Measurements from ENCODE around the gene OLFML2B. TPM values are rescaled to one million over a fixed set of nuclear protein-coding genes. Genes with fewer than 3 reads are reported as not detected.
"Not testable (repeated sequence)": the region's sequence is repeated elsewhere in the genome, so short reads cannot be mapped to it uniquely, and the experiment has no call there.

The OLFML2B gene
- total RNA-seq, 1 experiment from 2014 or later, result 1.8 TPM

DNA sequence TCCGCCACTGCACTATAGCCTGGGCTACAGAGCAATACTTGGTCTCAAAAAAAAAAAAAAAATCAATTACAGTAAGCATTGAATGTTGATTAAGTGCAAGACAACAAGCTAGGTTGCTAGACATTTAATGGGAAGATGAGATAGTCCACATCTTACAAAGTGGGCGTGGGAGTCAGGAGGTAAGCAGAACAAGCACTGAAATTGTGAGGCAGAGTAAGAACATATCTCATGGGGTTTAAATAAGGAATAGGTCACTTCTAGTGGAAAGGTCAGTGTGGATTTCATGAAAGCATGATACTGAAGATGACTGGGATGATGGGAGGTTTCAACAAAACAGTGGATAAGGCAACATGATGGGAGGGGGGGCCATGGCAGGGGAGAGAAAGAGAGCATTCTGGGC lies 1.9 kb upstream of the OLFML2B start:
- DNase-seq (ENCODE audit: low read depth in 1 of 2, low spot score in 2 of 2), result no peak
- Histone ChIP-seq H3K27me3 (replicated peaks) (no peaks in the 10 kb centered on the region), H3K4me1 (replicated peaks) (peaks cover 10% of the 10 kb centered on the region), H3K36me3 (no peaks in the 10 kb centered on the region), H3K4me3 (no peak overlapping the region), H3K9me3 (replicated peaks) (no peaks in the 10 kb centered on the region), H3K27ac (no peak overlapping the region)

DNA sequence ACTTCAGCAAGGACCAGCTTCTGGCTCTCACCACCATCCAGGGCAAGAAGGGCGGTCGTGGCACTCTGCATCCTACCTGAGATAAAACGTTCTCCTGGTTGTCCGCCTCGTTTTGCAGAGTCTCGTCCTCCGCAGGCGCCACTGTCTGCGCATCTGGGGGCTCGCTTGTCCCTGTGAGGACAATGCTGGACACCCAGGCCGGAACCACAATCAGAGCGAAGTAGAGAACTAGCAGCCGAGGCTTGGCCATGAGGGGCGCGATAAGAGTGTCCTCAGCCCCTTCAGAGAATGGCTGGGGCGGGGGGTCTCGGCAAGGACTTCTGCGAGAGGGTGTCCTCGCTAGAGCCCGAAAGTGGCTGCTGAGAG lies 505 bp downstream of the OLFML2B start:
- Histone ChIP-seq H3K27me3 (replicated peaks) (no peaks in the 10 kb centered on the region), H3K9me3 (replicated peaks) (no peaks in the 10 kb centered on the region), H3K4me1 (replicated peaks) (peaks cover 19% of the 10 kb centered on the region), H3K4me3 (peak overlapping the region; percentile 60), H3K36me3 (no peaks in the 10 kb centered on the region), H3K27ac (no peak overlapping the region)
- DNase-seq (ENCODE audit: low read depth in 1 of 2, low spot score in 2 of 2), result no peak

DNA sequence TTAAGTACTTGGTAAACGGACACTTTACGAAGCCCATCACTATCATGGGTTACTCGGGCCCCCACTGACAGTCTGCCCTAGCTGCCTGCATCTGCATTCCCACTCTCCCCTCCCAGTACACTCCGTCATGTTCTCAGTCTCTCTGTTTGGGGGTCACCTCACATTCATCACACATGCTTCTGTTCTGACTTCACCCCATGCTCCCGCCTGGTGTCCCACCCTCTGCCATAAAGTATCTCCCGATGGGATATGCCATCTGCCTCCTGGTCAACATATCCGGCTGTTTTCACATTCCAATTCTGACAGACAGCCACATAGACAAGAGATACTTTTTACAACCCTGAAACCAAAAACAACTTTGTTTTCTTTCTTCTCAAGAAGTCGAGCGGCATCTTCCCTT lies 1.0 kb downstream of the OLFML2B start:
- H3K4me3 ChIP-seq, result no peak overlapping the region
- H3K36me3 ChIP-seq, result no peaks in the 10 kb centered on the region
- H3K4me1 ChIP-seq (replicated peaks), result peaks cover 19% of the 10 kb centered on the region
- H3K27me3 ChIP-seq (replicated peaks), result no peaks in the 10 kb centered on the region
- H3K9me3 ChIP-seq (replicated peaks), result no peaks in the 10 kb centered on the region
- H3K27ac ChIP-seq, result no peak overlapping the region
- DNase-seq (ENCODE audit: low read depth in 1 of 2, low spot score in 2 of 2), result no peak

DNA sequence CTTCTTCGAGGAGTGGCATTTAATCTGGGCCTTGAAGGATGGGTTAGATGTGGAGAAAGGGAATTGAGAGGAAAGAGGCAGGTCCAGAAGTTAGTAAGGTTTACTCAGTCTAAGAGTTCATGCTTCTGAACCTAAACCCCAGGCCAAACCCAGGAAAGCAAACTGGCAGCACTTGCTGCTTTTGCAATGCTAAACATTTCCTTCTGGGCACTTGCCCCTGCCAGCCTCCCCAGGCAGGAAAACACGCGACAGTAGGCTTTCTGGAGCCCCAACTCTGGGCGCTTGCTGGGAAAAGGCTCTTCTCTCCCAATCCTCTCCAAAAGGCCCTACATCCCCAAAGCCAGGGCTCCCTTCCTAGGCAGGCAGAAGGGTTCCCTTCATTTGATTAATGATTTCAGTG lies 2.5 kb downstream of the OLFML2B start:
- Histone ChIP-seq H3K4me3 (no peak overlapping the region), H3K27me3 (replicated peaks) (no peaks in the 10 kb centered on the region), H3K9me3 (replicated peaks) (no peaks in the 10 kb centered on the region), H3K36me3 (no peaks in the 10 kb centered on the region), H3K4me1 (replicated peaks) (peaks cover 19% of the 10 kb centered on the region), H3K27ac (no peak overlapping the region)
- no peak for DNase-seq (ENCODE audit: low read depth in 1 of 2, low spot score in 2 of 2)

DNA sequence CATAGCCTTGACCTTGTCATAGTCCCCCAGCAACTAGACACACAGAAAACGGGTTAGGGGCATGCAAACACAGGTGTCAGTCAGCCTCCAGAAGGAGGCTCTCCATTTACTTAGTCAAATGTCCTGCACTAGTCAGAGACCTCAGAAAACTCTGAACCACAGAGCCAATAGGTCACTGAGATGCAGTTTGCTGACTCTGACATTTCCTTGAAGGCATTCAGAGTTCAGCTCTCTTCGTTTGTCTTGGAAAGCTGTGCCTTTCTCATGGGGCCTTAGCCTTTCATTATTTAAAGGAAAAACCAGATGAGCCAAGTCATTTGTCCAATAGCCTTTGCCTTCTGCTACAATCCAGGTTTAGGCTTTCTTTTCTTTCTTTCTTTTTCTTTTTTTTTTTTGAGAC lies 3.5 kb downstream of the OLFML2B start:
- Histone ChIP-seq H3K27me3 (replicated peaks) (no peaks in the 10 kb centered on the region), H3K27ac (no peak overlapping the region), H3K4me3 (no peak overlapping the region), H3K4me1 (replicated peaks) (peaks cover 19% of the 10 kb centered on the region), H3K9me3 (replicated peaks) (no peaks in the 10 kb centered on the region), H3K36me3 (no peaks in the 10 kb centered on the region)
- DNase-seq (ENCODE audit: low read depth in 1 of 2, low spot score in 2 of 2), result no peak

DNA sequence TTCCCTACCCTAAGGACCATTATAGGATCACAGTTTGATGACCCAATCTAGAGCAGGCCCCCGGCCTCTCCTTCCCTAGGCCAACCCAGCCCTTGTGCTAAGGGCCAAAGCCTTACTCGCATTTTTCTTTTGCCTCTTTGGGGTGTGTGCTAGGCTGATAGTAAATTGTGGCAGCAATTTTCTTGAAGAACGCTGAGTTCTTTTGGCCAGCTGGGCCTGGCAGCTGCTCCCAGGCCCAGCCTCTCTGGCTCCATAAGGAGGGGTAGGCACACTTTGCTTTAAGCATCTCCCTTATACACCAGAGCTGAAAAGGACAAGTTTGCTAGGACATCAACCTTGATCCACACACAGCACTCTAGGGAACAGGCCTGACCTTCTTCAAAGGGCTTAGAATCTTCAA lies 4.2 kb downstream of the OLFML2B start:
- no peak for DNase-seq (ENCODE audit: low read depth in 1 of 2, low spot score in 2 of 2)
- no peaks in the 10 kb centered on the region for H3K9me3 ChIP-seq (replicated peaks)
- H3K4me1 ChIP-seq (replicated peaks), result peaks cover 17% of the 10 kb centered on the region
- H3K27me3 ChIP-seq (replicated peaks), result no peaks in the 10 kb centered on the region
- H3K4me3 ChIP-seq, result no peak overlapping the region
- no peaks in the 10 kb centered on the region for H3K36me3 ChIP-seq
- no peak overlapping the region for H3K27ac ChIP-seq

DNA sequence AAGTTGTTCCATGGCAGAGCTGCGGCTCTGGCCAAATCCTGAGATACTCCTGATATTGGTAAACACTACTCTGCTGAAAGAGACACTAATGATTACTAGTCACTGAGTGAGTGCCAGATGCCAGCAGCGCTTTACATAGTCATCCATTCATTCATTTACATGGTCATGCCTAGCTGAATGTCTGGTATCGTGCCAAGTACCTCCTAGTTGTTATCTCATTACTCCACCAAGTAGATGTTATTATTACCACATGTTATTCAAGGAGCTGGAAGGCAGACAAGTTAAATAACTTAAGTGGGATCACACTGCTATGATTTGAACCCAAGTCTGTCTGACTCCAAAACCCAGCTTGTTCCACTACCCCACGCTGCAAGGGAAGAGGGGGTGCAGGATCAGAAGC lies 4.7 kb downstream of the OLFML2B start:
- no peaks in the 10 kb centered on the region for H3K27me3 ChIP-seq (replicated peaks)
- H3K9me3 ChIP-seq (replicated peaks), result no peaks in the 10 kb centered on the region
- H3K4me1 ChIP-seq (replicated peaks), result peaks cover 16% of the 10 kb centered on the region
- no peak overlapping the region for H3K27ac ChIP-seq
- H3K36me3 ChIP-seq, result no peaks in the 10 kb centered on the region
- DNase-seq (ENCODE audit: low read depth in 1 of 2, low spot score in 2 of 2), result peak in 1 of 2 experiments; percentile 46
- H3K4me3 ChIP-seq, result no peak overlapping the region

DNA sequence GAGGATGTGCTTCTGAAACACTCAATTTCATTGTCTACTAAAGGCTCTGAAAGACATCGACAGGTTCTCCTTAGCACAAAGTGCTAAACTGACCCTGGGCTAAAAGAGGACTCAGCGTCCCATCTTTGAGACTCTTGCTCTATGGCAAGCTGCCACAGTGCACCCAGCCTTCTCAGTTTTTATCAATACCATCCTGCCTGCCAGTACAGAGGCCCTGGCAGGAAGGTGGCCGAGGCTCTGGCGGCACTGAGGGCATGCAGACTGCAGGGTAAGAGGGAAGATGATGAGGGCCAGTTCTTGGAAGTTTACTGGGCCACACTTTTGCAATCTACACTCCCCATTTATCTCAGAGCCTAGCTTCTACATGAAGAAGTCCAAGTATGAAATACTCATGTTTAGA lies 5.3 kb downstream of the OLFML2B start:
- H3K4me1 ChIP-seq (replicated peaks), result peaks cover 14% of the 10 kb centered on the region
- no peaks in the 10 kb centered on the region for H3K27me3 ChIP-seq (replicated peaks)
- no peak overlapping the region for H3K4me3 ChIP-seq
- H3K27ac ChIP-seq, result no peak overlapping the region
- H3K9me3 ChIP-seq (replicated peaks), result no peaks in the 10 kb centered on the region
- H3K36me3 ChIP-seq, result no peaks in the 10 kb centered on the region
- DNase-seq (ENCODE audit: low read depth in 1 of 2, low spot score in 2 of 2), result no peak

DNA sequence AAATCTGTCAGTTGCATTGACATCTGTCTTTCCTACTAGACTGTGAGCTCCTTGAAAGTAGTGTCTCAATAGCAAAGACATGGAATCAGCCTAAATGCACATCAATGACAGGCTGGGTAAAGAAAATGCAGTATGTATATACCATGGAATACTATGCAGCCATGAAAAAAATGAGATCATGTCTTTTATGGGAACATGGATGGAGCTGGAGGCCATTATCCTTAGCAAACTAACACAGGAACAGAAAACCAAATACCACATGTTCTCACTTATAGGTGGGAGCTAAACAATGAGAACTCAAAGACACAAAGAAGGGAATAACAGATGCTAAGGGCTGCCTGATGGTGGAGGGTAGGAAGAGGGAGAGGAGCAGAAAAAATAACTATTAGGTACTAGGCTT lies 5.9 kb downstream of the OLFML2B start:
- not testable (repeated sequence) for H3K4me1 ChIP-seq (replicated peaks); H3K36me3 ChIP-seq; DNase-seq (ENCODE audit: low read depth in 1 of 2, low spot score in 2 of 2); H3K27ac ChIP-seq; H3K27me3 ChIP-seq (replicated peaks); H3K4me3 ChIP-seq; H3K9me3 ChIP-seq (replicated peaks)

DNA sequence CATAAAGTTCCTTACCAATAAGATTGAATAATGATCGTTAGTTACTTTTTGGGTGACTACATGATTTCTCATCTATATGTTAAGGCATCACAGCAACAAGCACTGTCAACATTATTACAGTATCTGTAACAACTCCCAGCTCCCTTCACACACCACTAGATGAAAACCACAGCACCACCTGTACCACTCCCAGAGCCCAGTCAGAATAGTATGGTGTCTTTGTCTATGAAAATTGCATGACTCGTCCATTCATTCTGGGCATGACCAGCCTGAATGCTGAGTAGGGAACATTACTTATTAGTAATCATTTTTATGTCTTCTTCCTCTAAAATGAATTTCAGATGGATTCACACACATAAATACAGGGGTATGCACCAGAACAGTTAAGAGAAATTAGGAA lies 7.0 kb downstream of the OLFML2B start:
- Histone ChIP-seq H3K36me3 (no peaks in the 10 kb centered on the region), H3K4me1 (replicated peaks) (peaks cover 8% of the 10 kb centered on the region), H3K27ac (no peak overlapping the region), H3K4me3 (no peak overlapping the region), H3K27me3 (replicated peaks) (no peaks in the 10 kb centered on the region), H3K9me3 (replicated peaks) (no peaks in the 10 kb centered on the region)
- DNase-seq (ENCODE audit: low read depth in 1 of 2, low spot score in 2 of 2), result no peak

DNA sequence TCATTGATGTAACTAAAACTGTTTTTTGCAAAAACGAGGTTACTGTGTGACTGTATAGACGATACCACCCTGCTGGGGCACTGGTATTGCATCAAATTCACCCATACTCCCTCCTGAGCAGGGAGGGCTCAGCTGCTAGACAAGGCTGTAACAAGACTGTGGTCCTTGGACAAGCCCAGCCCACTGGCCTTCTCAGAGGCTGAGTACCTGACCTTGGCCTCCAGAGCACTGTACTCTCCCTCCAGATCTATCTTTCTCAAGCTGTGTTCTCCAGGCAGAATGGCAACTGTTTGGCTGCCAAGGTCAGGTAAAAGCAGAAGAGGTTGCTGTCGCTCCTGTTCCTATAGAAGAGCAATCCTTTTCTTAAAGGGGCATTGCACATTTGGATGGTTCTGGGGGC lies 8.5 kb downstream of the OLFML2B start:
- Histone ChIP-seq H3K36me3 (no peaks in the 10 kb centered on the region), H3K4me3 (no peak overlapping the region), H3K27ac (no peak overlapping the region), H3K27me3 (replicated peaks) (no peaks in the 10 kb centered on the region), H3K4me1 (replicated peaks) (peaks cover 8% of the 10 kb centered on the region), H3K9me3 (replicated peaks) (no peaks in the 10 kb centered on the region)
- DNase-seq (ENCODE audit: low read depth in 1 of 2, low spot score in 2 of 2), result no peak

DNA sequence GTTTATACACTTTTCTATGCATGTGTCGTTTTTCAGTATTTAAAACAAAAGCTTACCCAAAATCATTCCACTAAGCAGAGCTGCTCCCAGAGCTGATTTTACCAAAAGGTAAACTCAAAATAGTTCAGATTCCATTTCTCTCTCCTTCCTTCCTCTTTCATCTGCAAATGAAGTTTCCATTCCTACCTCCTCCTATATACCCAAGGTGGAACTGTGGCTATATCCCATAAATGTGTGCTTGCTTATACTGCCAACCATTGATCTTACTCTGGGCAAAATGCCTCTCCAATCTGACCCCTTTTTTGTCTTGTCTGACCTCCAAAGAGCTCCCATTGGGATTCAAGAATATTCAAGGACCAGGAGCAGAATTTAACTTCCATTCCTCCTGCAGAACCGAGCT lies 9.5 kb downstream of the OLFML2B start:
- H3K36me3 ChIP-seq, result no peaks in the 10 kb centered on the region
- no peaks in the 10 kb centered on the region for H3K9me3 ChIP-seq (replicated peaks)
- H3K27me3 ChIP-seq (replicated peaks), result no peaks in the 10 kb centered on the region
- H3K27ac ChIP-seq, result no peak overlapping the region
- peaks cover 6% of the 10 kb centered on the region for H3K4me1 ChIP-seq (replicated peaks)
- no peak for DNase-seq (ENCODE audit: low read depth in 1 of 2, low spot score in 2 of 2)
- H3K4me3 ChIP-seq, result no peak overlapping the region

DNA sequence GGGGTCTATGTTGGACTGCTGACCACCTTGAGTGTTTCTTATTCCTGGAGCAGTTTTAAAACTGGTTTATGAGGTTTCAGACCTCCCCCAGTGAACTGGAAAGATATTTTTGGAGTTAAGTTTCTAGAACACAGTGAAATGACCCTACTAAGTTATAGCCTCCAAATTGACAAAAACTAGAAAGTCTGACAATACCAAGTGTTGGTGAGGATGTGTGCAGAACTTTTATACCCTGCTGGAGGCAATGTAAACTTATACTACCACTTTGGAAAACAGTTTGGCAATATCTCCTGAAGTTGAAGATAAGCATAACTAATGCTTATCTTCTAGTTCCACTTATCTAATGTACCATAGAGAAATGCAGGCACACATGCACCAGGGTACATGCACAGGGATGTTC lies 10.4 kb downstream of the OLFML2B start:
- no peaks in the 10 kb centered on the region for H3K4me1 ChIP-seq (replicated peaks)
- no peaks in the 10 kb centered on the region for H3K27me3 ChIP-seq (replicated peaks)
- no peak overlapping the region for H3K4me3 ChIP-seq
- no peak for DNase-seq (ENCODE audit: low read depth in 1 of 2, low spot score in 2 of 2)
- H3K27ac ChIP-seq, result no peak overlapping the region
- no peaks in the 10 kb centered on the region for H3K9me3 ChIP-seq (replicated peaks)
- no peaks in the 10 kb centered on the region for H3K36me3 ChIP-seq

DNA sequence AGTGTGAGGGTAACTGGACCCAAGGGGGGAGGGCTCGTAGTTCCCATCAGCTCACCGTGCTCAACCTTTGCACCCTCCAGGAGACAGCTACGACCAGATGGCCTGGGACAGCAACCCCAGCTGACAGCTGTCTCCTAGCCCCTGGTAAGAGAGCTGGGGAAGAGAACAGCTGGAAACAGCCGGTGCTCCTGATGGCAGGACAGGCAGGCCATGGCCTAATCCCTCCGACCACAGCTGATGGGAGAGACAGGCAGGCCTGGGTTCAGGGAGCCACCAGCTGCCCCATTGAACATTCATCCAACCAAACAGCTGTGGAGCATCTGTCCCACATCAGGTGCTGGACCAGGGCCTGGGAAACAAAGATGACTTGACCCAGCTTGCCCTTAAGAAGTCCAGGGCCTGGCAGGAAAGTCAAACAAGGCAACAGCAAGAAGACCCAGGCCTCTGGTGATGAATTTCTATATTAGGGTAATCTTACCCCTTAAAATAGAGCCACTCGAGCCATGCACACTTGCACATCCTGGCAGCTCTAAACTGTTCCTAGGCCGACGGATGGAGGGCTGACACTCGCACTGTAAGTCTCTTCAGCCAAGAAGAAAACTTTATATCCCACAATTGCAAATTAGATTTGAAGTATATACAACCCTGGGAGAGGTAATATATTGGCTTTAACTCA lies 12.2 kb downstream of the OLFML2B start:
- no peak overlapping the region for H3K27ac ChIP-seq
- no peak overlapping the region for H3K4me3 ChIP-seq
- DNase-seq (ENCODE audit: low read depth in 1 of 2, low spot score in 2 of 2), result no peak
- no peaks in the 10 kb centered on the region for H3K27me3 ChIP-seq (replicated peaks)
- no peaks in the 10 kb centered on the region for H3K36me3 ChIP-seq
- H3K9me3 ChIP-seq (replicated peaks), result no peaks in the 10 kb centered on the region
- H3K4me1 ChIP-seq (replicated peaks), result no peaks in the 10 kb centered on the region

DNA sequence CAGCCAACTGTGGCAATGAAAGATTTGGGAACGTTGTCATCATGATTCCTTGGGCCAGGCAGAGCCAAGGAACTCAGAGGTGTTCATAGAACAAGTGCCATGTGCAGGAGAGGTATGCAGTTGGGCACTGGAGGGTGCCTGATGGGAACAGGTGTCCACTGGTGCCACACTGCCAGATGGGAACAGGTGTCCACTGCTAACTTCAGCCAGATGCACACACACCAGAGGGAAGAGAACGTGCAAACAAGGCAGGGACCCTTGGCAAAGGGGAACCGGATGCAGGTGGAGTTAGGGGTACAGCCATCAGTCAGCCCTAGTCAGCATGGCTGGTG lies 13.5 kb downstream of the OLFML2B start:
- H3K4me3 ChIP-seq, result no peak overlapping the region
- no peaks in the 10 kb centered on the region for H3K4me1 ChIP-seq (replicated peaks)
- H3K27me3 ChIP-seq (replicated peaks), result no peaks in the 10 kb centered on the region
- H3K27ac ChIP-seq, result no peak overlapping the region
- H3K9me3 ChIP-seq (replicated peaks), result no peaks in the 10 kb centered on the region
- H3K36me3 ChIP-seq, result no peaks in the 10 kb centered on the region
- no peak for DNase-seq (ENCODE audit: low read depth in 1 of 2, low spot score in 2 of 2)
